GM08714 (cell line): Measurements from ENCODE around the gene MYO1C.
"Not testable (repeated sequence)": the region's sequence is repeated elsewhere in the genome, so short reads cannot be mapped to it uniquely, and the experiment has no call there.

Experiments
- H3K4me3 ChIP-seq: fragments of 200-500 bp; sonication (Bioruptor generic); 2 replicates; pipeline ENCODE4 v1.5.1; 2014; ENCODE audit warnings: mild to moderate bottlenecking, low read length, inconsistent platforms
- ZNF274 ChIP-seq: IDR thresholded peaks from 2 replicates; pipeline ENCODE4 v1.6.1; 2012; ENCODE audit warnings: mild to moderate bottlenecking, low read depth, low read length

Gene MYO1C

DNA sequence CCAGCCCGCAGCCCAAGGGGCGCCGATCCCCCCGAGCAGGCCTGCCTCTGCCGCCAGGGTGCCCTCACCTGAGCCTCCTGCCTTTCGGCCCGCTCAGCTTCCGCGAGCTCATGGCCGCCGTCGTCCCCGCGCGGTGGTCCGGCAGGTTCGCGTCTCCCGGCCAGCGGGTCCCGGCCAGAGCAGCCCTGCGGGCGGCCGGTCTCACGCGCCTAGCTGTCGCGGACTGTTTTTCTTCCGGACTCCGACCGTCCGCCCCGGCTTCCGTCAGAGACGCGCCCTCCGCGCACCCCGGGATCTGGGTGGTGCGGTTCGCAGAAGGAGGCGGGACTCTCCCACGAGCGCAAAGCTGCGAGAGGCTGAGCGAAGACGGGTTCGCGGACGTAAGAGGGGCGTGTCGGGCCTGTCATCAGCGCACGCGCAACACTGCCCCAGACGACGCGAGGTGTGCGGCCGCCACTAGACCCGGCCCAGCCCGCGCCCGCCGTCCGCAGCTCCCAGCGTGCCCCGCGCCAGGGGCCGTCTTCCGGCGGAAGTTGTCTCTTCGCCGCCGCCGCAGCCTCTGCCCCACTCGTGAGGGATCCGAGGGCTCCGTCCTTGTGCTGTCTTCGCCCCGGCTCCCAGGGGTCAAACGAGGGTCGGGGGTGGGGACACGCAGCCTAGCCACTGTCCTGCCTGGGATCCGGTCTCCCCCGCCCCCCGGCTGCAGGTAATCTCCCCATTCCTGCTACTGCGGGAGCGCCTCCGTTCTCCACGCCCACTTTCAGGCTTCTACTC, 24.1 kb upstream of the MYO1C start, which contains the start of gene INPP5K:
Gene INPP5K, minus strand, starts transcription at position 225 of the 774 bp plus-strand sequence. Its CDS starts 113 bp downstream, at position 112.
- no peak for TF ChIP-seq ZNF274
- H3K4me3 ChIP-seq: peak within 1 kb of the TSS; percentile 91

DNA sequence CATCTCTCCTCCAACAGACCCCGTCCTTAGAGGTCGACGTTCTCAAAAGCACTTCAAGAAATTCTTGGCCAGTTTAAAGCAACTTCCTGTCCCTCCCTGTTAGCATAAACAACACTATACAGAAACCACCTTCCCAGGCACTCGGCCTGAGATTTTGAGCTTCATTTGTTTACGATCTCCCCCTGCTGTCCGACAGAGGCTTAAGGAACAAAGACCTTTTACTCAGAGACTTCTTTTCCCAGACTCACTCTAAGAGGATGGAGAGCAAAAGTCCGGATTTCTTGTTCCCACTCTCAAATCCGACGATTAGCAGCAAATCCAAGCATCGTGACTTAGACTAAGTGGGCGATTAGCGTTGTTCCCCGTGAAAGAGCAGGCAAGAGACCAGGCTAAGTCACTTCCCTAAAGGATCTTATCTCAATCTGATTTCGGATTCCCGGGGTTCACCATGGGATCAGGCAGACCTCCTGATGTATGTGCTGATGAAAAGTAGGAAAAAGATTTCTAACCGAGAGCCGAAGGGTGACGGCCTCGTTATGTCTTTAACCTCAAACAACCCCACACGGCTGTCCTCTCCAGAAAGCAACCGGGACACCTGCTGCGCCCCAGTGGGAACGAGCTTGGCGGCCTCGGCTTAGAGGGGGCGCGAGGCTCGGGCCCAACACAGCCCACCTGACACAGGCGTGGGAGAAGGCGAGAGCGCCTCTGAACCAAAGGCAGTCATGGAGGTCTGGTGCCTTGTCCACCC, 23.3 kb upstream of the MYO1C start:
- no peak for TF ChIP-seq ZNF274
- peak overlapping the region; percentile 84 for H3K4me3 ChIP-seq

DNA sequence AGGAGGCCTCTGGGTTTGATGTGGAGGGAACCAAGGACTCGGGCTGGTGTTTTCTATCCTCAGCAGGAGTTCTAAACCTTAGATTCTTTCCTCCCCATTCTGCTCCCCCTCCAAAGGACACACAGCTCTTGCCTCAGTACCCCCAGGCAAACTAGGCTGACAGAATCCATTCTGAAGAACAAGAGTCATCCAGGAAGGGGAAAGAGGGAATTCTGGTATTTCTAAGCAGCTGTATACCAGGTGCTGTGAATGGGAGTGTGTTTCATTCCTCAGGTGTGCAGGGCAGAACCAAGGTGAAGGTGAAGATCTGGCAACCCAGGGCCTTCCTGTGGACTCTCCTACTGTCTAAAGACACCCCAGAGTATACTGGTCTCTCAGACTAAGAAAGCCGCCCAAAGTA, 19.9 kb upstream of the MYO1C start:
- H3K4me3 ChIP-seq: no peak overlapping the region
- no peak for TF ChIP-seq ZNF274

DNA sequence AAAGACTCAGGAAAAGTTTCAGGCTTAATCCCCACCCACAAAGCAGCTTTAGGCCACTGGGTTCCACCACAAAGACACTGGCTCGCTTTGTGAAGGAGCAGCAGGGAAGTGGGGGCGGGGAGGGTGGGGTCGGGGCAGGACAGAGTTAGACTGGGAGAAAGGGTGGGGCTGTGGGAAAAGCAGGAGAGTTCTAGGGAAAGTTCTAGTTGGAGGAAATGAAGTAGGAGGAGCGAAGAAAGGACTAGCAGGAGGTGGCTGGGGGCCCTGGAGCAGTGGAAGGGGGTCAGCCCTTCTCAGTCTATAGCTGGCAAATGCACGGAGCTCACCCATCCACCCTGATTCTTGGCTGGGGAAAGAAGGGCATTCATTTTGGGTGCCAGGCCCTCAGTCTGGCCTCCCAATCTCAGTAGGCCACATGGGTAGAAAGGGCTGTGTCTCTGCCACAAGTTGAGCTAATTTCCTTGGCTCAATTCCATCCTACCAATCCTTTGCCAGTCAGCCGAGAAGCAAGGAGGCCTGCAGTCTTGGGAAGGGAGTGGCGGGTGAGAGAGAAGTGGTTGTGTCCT, 19.4 kb upstream of the MYO1C start:
- TF ChIP-seq ZNF274: no peak

DNA sequence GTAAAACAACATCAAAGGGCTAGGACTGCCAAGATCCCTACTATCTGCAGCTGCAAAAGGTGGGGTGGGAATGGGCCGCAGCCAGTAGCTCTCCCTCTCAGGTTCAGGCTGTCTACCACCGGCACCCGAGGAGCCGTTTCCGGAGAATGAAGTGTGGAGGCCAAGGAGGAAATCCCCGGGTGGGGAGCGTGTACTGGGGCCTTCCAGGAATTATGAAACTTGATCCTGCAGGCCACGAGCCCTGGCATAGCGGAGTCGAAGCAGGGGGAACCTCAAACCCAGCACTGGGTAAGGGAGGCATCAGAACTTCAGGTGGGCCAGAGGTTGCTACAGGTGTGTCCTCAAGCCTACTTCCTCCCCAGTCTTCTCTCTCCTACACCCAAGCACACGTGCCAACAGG, 18.8 kb upstream of the MYO1C start:
- TF ChIP-seq ZNF274: no peak
- H3K4me3 ChIP-seq: no peak overlapping the region

More for the DNA sequence above, 19.4 kb upstream of the MYO1C start:
- no peak overlapping the region for H3K4me3 ChIP-seq

DNA sequence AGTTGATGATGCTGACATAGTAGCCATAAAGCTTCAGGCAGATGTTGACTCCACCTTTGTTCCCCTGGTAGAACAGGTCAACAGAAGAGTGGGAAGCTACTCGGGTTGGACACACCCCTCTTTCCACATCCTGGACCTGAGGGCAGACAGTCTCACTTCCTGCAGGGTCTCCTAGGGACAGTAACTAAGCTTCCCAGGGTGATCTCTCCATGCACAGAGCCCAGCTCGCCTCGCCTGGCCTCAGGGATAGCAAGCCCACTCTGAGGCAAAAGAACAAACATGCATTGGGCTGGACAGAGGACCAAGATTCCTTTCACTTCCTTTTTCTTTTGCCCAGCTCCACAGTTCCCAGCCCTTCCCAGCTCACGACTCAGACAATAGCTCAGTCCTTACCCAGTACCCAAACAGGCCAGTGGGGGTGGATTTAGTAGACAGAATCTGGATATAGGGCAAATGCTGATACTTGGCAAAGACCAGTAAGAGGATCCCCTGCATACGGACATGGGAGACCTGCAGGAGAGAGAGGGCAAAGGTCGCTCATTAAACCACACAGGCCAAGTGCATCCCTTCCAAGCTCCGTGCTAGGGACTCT, 16.9 kb upstream of the MYO1C start:
- no peak overlapping the region for H3K4me3 ChIP-seq
- no peak for TF ChIP-seq ZNF274

DNA sequence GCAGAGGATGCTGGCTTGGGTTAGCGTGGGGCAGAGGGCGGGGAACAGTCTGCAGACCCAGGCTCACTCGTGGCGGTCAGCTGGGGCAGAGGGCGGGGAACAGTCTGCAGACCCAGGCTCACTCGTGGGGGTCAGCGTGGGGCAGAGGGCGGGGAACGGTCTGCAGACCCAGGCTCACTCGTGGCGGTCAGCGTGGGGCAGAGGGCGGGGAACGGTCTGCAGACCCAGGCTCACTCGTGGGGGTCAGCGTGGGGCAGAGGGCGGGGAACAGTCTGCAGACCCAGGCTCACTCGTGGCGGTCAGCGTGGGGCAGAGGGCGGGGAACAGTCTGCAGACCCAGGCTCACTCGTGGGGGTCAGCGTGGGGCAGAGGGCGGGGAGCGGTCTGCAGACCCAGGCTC, 16.2 kb upstream of the MYO1C start:
- not testable (repeated sequence) for H3K4me3 ChIP-seq

DNA sequence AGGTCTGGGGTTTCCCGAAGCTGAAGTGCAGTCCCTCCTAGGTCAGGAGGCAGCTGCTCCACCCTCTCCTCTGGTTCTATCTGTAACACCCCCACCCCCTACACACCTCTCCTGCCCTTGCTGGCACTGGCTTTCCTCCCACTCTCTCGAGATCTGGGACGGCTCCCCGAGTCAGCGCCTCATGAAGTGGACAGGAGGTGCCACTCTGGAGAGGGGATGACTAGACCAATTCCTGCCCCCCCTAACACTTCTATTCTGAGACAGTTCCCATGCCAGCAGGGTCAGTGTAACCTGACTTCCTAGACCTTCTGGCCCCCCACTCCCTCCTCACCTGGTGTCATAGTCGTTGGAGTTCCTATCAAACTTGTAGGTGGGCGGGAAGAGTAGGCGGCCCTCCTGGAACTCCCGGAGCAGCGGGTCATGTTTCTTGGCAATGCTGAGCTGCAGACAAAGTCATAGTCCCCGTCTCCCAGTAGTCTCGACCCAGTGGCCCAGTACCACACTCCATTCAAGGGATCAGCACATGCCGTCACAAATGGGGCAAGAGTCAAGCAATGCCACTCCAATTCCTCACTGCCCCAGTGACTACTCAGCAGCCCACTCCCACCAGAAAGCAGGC, 14.3 kb upstream of the MYO1C start:
- TF ChIP-seq ZNF274: no peak
- no peak overlapping the region for H3K4me3 ChIP-seq

DNA sequence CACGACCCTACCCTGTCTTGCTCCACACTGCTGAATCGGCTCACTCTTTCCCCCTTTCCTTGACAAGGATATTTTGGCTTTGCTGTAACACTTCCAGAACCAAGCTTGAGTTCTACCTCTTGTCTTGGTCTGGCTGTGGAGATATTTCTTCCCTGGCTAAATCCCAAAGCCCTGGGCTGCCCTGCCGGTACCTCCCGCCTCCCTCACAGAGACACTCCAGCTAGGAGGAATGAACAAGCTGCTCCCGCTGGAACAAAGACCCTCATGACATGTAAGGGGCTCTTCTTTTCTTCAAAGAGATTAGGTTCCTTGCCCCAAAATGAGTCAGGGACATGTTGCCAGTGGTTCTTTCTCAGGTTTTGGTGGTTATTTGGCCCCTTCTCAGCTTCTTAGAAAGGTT, 13.1 kb upstream of the MYO1C start:
- H3K4me3 ChIP-seq: no peak overlapping the region
- no peak for TF ChIP-seq ZNF274

DNA sequence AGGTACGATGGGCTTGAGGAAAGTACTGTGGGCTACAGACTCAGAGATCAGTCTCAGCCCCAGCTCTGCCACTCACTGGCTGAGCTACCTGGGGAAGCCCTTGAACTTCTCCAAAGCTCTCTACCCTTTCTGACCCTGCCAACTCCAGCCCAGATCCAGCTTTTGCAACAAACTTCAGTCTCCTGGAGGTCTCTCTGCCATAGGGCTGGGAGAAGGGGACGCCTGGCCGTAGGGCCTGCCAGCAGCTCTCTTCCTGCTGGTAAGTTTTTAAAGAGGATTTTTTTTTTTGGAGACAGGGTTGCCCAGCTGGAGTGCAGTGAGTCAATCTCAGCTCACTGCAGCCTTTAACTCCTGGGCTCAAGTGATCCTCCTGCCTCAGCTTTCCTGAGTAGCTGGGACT, 12.4 kb upstream of the MYO1C start:
- no peak for TF ChIP-seq ZNF274
- no peak overlapping the region for H3K4me3 ChIP-seq

DNA sequence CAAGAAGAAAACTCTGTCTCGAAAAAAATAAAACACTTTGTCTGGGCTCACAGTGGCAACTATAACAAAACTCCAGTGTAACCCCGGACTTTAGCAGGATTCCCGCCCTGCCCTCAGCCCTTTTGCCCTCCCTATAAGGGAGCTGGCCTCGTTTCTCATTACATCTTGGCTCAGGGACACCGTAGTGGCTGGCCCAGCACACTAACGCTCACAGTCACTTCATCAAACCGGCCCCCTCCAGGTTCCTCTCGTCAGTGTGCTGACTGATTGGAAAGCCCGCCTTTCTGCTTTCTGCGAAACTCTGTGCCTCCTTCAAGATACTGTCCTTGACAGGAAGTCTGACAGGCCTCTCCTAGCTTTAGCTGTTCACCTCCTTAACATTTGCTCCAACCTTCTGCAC, 11.2 kb upstream of the MYO1C start:
- TF ChIP-seq ZNF274: no peak
- no peak overlapping the region for H3K4me3 ChIP-seq

DNA sequence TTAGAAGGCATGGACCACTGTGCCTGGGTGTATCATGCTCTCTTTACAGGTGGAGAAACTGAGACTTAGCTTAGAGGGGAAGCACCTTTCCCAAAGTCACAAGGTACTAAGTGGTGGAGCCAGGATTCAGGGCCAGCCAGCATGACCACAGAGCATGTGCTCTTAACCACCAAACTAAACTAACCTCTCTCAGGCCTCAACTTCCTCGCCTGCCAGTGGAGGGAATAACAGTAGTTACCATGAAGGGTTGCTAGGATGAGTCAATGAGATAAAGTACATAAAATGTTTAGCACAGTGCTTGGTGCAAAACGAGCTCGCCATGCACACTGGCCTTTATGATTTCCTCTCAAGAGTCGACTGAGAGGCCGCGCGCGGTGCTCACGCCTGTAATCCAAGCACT, 6.4 kb upstream of the MYO1C start:
- TF ChIP-seq ZNF274: no peak
- no peak overlapping the region for H3K4me3 ChIP-seq

DNA sequence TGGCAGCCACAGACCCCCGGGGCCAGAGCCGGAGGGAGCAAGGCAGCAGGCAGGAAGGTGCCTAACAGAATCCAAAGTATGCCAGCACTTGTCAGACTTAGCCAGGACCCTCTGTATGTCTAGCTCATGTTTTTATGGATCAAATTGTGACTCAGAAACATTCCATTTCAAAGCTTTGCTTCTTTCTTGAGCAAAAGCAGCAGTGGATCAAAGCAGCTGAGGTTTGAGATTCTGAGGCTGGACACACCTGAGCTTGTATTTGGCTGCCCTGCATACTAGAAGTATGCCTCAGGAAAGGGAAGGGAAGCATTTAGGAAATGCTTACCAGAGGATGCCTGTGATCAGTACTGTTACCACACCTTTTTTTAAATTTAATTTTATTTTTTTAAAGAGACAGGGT, 5.7 kb upstream of the MYO1C start:
- no peak for TF ChIP-seq ZNF274
- no peak overlapping the region for H3K4me3 ChIP-seq

DNA sequence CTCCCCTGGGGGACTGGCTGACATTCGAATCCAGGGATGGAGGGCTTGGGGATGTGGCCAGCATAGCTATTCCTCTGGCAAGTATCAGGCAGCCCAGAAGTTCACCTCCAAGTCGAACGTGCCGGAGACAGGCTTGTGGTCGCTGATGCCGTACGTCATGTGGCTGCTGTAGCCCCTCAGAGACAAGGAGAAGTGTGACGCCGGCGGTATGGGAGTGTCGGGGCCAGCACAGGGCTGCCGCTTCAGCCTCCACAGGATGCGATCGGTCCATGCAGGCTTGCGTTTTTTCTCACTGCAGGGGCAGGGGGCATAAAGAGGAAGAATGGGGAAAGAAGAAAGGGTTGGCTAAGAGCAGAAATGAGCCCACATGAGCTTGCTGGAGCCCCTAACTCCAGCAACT, 5.3 kb upstream of the MYO1C start:
- H3K4me3 ChIP-seq: no peak overlapping the region

More for the DNA sequence above, 5.3 kb upstream of the MYO1C start:
- TF ChIP-seq ZNF274: no peak
